Heart right ventricle (tissue), 16 donors: ENCODE data around the gene ALG3. TPM values are rescaled to one million over a fixed set of nuclear protein-coding genes. Genes with fewer than 3 reads are reported as not detected.

ENCODE experiments used
- ATAC-seq, 8 donors: fragments of 200-7000 bp; cut with Tn5 transposase; one replicate each; pipeline ENCODE4 v1.9.1; 2020; ENCODE audit warnings: mild to moderate bottlenecking in 8 of 8, moderate library complexity in 8 of 8, moderate number of reproducible peaks in 1 of 8
- DNase-seq, 2 donors: peaks; one replicate each; pipeline ENCODE4 v3.0.0-alpha.2; 2020
- H3K27ac ChIP-seq, 10 donors: fragments of 200-600 bp; sonication (generic) in 2 of 10; one replicate each; pipeline versions ENCODE4 v1.5.0 to v1.8.0; 2020 to 2022; ENCODE audit warnings: mild to moderate bottlenecking in 3 of 10
- H3K27me3 ChIP-seq, 7 donors: fragments of 200-600 bp; one replicate each; pipeline ENCODE4 v1.8.0; 2021 to 2022; ENCODE audit warnings: mild to moderate bottlenecking in 2 of 7
- H3K36me3 ChIP-seq, 9 donors: fragments of 200-600 bp; sonication (generic) in 1 of 9; one replicate each; pipeline versions ENCODE4 v1.5.0 to v1.8.0; 2020 to 2022; ENCODE audit warnings: mild to moderate bottlenecking in 2 of 9
- H3K4me1 ChIP-seq, 9 donors: fragments of 200-600 bp; sonication (generic) in 1 of 9; one replicate each; pipeline versions ENCODE4 v1.5.0 to v1.8.0; 2020 to 2022; ENCODE audit warnings: mild to moderate bottlenecking in 4 of 9
- H3K4me3 ChIP-seq, 10 donors: fragments of 200-600 bp; sonication (generic) in 2 of 10; one replicate each; pipeline versions ENCODE4 v1.5.0 to v1.8.0; 2020 to 2022; ENCODE audit warnings: mild to moderate bottlenecking in 7 of 10, moderate library complexity in 2 of 10
- H3K9me3 ChIP-seq, 11 donors: fragments of 200-600 bp in 10 of 11; sonication (generic) in 2 of 11; one replicate each; pipeline versions ENCODE4 v1.5.0 to v1.8.0; 2013 to 2022; ENCODE audit warnings: mild to moderate bottlenecking in 2 of 11, control low read depth in 1 of 11, moderate library complexity in 1 of 11
- WGBS, 2 donors: extraction: QIAGEN DNeasy Blood & Tissue Kit; methylation state at CpG; one replicate each; pipeline ENCODE4 v1.1.7; 2013; ENCODE audit warnings: inconsistent platforms in 1 of 2; 5-methylcytosine and 5-hydroxymethylcytosine counted together
- intact Hi-C, 10 donors: fragments of 100-400 bp; cut with DNase I; formaldehyde crosslinking; loops; one replicate each; pipeline versions ENCODE4 v1.11.1 to v1.14.2; 2022
- polyA plus RNA-seq, 2 donors: library from polyadenylated mRNA; stranded (reverse); fragments of 200-250 nt; gene quantifications; one replicate each; pipeline ENCODE4 v1.2.3, GENCODE V29; 2013
- total RNA-seq, 10 donors: library from RNA; stranded (reverse); fragmentation: NEBNext Ultra II Directional in 3 of 10; extraction: Animal tissue kit (Norgen Biotek cat#: 25700) in 3 of 10; gene quantifications; one replicate each; pipeline versions ENCODE4 v1.2.1 to v1.2.4, GENCODE V29; 2021 to 2023
- TF ChIP-seq, protein P1 (sequence below), 9 donors: fragments of 200-600 bp; sonication (generic) in 2 of 9; IDR thresholded peaks; one replicate each; pipeline versions ENCODE4 v1.5.0 to v1.8.0; 2021 to 2022; ENCODE audit warnings: antibody characterized with exemption in 9 of 9, mild to moderate bottlenecking in 5 of 9, moderate library complexity in 1 of 9
- donor health status: Arrhythmogenic right ventricular cardiomyopathy.
- donor health status: ischemic (EF 13 %, LVEDD 7.1; RV severe dilation, severe dysfunction).
- donor health status: healthy with polysubstance abuse.
- donor health status: DM: no; HTN: yes; CAD: no.
- donor health status: DM: no; HTN: no; CAD: no.
- donor health status: ischemic (EF 25% LVEDD 6.9; RV normal size, moderate dysfunction).
- donor health status: ischemic (EF 25% LVEDD 5.7; RV mildly dilated, moderate dysfunction).
- donor health status: healthy.
- donor health status: DM: yes; HTN: yes; CAD: no.
- donor health status: Ischemic cardiomyopathy.
- donor health status: ischemic (EF 35%, LVEDD 5.7; RV mildly dilated, moderate dysfunction).
- donor health status: nonischemic (EF 11% LVEDD 7.7; RV severe dilation, severe dysfunction).
- donor health status: DM: yes; HTN: yes; CAD: no.
- donor health status: PGD.
- donor health status: ischemic (EF 29% LVEDD 5.4; RV normal size, mild dysfunction).
- donor health status: nonischemic (EF 23%, LVEDD 6.1; RV moderate dilation, normal function).

The ALG3 gene
- total and polyA plus RNA-seq, 12 donors = 10.7 to 63.6 (median 14.0) TPM

DNA sequence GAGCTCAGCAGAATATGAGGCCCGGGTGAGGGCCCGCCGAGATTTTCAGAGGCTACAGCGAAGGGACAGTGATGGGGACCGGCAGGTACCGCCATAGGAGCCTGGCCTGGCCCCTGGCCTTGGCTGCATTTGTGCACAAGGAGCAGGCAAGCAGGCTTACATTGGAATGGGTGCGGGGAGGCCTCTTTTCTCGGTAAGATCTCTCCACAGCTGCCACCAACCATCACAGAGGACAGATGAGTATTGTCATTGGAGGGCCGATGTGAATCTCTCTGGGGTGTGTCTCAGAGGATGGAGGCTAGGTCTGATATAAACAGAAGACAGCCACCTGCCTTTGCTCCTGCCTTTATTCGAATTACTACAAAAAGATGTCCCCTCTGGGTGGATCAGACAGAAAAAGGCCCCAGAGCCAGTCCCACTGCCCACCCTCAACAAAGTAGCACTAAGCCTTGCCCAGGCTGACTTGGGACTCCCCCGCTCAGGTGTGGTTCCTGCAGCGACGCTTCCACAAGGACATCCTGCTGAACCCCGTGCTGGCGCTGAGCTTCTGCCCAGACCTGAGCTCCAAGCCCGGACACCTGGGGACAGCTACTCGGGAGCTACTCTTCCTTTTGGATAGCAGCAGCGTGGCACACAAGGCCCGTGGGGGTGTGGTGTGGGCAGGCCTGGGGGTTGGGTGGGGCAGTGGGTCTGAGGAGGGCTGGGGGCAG lies 13.9 kb downstream of the ALG3 start:
- 80 to 83% methylated on average over 19 of the region's 19 CpGs for WGBS, 2 donors
- peaks cover 12 to 44% (median 38%) of the 10 kb centered on the region in 7 donors for H3K27me3 ChIP-seq
- no peaks in the 10 kb centered on the region for H3K36me3 ChIP-seq
- no peak overlapping the region for H3K4me3 ChIP-seq
- TF ChIP-seq, protein P1, sequence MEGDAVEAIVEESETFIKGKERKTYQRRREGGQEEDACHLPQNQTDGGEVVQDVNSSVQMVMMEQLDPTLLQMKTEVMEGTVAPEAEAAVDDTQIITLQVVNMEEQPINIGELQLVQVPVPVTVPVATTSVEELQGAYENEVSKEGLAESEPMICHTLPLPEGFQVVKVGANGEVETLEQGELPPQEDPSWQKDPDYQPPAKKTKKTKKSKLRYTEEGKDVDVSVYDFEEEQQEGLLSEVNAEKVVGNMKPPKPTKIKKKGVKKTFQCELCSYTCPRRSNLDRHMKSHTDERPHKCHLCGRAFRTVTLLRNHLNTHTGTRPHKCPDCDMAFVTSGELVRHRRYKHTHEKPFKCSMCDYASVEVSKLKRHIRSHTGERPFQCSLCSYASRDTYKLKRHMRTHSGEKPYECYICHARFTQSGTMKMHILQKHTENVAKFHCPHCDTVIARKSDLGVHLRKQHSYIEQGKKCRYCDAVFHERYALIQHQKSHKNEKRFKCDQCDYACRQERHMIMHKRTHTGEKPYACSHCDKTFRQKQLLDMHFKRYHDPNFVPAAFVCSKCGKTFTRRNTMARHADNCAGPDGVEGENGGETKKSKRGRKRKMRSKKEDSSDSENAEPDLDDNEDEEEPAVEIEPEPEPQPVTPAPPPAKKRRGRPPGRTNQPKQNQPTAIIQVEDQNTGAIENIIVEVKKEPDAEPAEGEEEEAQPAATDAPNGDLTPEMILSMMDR (IDR thresholded peaks at IDR 0.05) = no peak
- H3K27ac ChIP-seq = no peak overlapping the region
- H3K9me3 ChIP-seq = no peaks in the 10 kb centered on the region
- DNase-seq (no peak), ATAC-seq (peak in 1 of 8 donors; percentile 5)
- intact Hi-C loops = no loop called here
- peaks cover 0 to 12% (median 6%) of the 10 kb centered on the region in 9 donors for H3K4me1 ChIP-seq

DNA sequence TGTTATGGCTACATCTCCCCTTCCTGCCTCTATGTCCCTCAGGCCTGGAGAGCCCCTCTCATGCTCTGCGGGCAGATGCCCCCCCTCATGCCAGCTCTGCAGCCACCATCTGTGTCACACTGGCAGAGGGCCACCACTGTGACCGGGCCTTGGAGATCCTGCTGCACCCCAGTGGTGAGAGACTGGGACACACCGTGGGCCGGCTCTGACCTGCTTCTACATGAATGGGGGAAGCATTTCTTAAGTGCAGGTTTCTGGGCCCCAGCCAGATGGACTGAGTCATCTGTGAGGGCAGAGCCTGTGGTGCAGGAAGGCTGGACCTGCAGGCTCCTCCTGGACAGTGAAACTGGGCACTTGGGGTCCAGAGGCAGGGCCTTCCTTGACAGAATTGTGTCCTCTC lies 14.5 kb downstream of the ALG3 start:
- Histone ChIP-seq H3K27ac (no peak overlapping the region), H3K36me3 (no peaks in the 10 kb centered on the region), H3K27me3 (peaks cover 17 to 50% (median 44%) of the 10 kb centered on the region in 7 donors), H3K4me1 (peaks cover 0 to 18% (median 11%) of the 10 kb centered on the region in 9 donors), H3K9me3 (no peaks in the 10 kb centered on the region), H3K4me3 (no peak overlapping the region)
- 26 to 34% methylated on average over 4 of the region's 4 CpGs for WGBS, 2 donors
- intact Hi-C loops = no loop called here
- ATAC-seq (peak in 5 of 8 donors; percentile 23 to 60 (median 47)), DNase-seq (no peak)
- TF ChIP-seq, protein P1 (IDR thresholded peaks at IDR 0.05) = peak in 4 of 9 donors; percentile 12 to 31 (median 21)

DNA sequence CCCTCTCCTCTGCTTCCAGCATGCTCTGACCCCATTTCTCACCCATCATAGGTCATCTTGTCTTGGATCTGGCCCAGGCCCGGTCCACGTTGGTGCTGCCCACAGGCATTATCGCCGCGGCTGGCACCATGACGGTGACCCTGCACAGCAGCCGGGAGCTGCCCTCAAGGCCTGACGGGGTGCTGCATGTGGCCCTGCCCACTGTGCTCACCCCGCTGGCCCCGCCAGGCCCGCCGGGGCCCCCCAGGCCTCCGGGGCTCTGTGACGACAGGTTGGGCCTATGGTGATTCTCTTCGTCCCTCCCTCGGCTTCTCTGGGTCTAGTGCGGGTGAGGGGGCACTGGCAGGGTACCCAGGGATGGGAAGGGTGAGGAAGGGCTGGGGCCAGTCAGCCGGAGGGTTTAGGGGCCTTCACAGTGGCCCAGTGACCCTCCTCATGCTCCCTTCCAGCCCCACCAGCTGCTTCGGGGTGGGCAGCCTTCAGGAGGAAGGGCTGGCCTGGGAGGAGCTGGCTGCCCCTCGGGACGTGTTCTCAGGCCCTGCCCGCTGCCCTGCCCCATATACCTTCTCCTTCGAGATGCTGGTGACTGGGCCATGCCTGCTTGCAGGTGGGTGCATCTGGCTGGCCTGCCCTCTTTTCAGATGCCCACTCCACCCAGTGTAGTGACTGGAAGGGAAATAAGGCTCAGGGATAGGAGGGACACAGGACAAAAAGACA lies 15.5 kb downstream of the ALG3 start:
- Histone ChIP-seq H3K27ac (no peak overlapping the region), H3K27me3 (peaks cover 17 to 58% (median 47%) of the 10 kb centered on the region in 7 donors), H3K9me3 (no peaks in the 10 kb centered on the region), H3K36me3 (no peaks in the 10 kb centered on the region), H3K4me3 (no peak overlapping the region), H3K4me1 (peaks cover 0 to 20% (median 11%) of the 10 kb centered on the region in 9 donors)
- TF ChIP-seq, protein P1 (IDR thresholded peaks at IDR 0.05) = no peak
- no peak for ATAC-seq
- intact Hi-C loops = no loop called here
- WGBS, 2 donors = 83 to 88% methylated on average over 20 to 23 of the region's 23 CpGs
- no peak for DNase-seq

DNA sequence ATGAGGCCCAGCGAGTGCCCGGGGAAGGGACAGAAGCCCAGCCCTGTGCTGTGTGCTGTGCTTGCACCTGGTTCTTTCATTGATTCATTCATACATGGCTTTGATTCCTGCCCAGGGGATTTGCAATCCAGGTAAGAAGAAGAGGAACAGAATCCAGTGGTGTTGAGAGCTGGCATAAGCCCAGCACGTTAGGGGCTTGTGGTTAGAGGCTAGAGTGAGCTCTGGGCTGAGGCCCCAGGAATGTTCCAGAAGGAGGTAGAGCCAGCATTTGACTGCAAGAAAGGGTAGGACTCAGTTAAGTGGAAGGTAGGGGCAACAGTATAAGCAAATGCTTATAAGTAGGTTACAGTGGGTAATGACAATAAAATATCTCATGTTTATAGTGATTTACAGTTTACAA lies 17.1 kb downstream of the ALG3 start:
- intact Hi-C loops = no loop called here
- H3K27ac ChIP-seq = no peak overlapping the region
- H3K36me3 ChIP-seq = no peaks in the 10 kb centered on the region
- peaks cover 17 to 70% (median 52%) of the 10 kb centered on the region in 7 donors for H3K27me3 ChIP-seq
- 57 to 65% methylated on average over 3 of the region's 3 CpGs for whole genome bisulfite sequencing, 2 donors
- no peak for ATAC-seq
- H3K4me1 ChIP-seq = peaks cover 0 to 20% (median 11%) of the 10 kb centered on the region in 9 donors
- TF ChIP-seq, protein P1 (IDR thresholded peaks at IDR 0.05) = no peak
- H3K9me3 ChIP-seq = no peaks in the 10 kb centered on the region
- H3K4me3 ChIP-seq = no peak overlapping the region
- no peak for DNase-seq
